Panc1 (cell line): ENCODE data around the gene FUT7. TPM values are rescaled to one million over a fixed set of nuclear protein-coding genes. Genes with fewer than 3 reads are reported as not detected.

ENCODE experiments used
- ATAC-seq: fragments of 200-7000 bp; cut with Tn5 transposase; 2 replicates; pipeline ENCODE4 v1.9.1; 2020; ENCODE audit warnings: mild to moderate bottlenecking, moderate library complexity
- BruUV-seq: library from RNA; stranded (reverse); fragments of 400-500 nt; replicated peaks from 2 replicates; lab custom pipeline; 2021; lab: Mats Ljungman, UMichigan
- CTCF ChIA-PET: fragments of 300-600 bp; sonication (Branson Sonifier 250); formaldehyde crosslinking; loops from one replicate; lab custom pipeline; 2022; ENCODE audit warnings: antibody characterized with exemption; lab: Charles Lee
- POLR2A ChIA-PET: fragments of 300-600 bp; sonication (Branson Sonifier 250); formaldehyde crosslinking; loops from one replicate; lab custom pipeline; 2022; ENCODE audit warnings: antibody characterized with exemption; lab: Charles Lee
- DNase-seq: peaks from one replicate; pipeline ENCODE4 v3.0.0-alpha.2; 2010; ENCODE audit warnings: low read depth, low spot score
- H3K27ac ChIP-seq: 2 replicates; pipeline ENCODE4 v1.5.1; 2011; ENCODE audit warnings: mild to moderate bottlenecking, low read length, inconsistent platforms
- H3K27me3 ChIP-seq: fragments of 200-500 bp; sonication (Bioruptor generic); 2 replicates; pipeline ENCODE4 v1.6.0; 2014; ENCODE audit warnings: low read length, inconsistent platforms; ENCODE audit not compliant: control insufficient read depth, insufficient read depth
- H3K36me3 ChIP-seq: fragments of 200-500 bp; sonication (Bioruptor generic); 2 replicates; pipeline ENCODE4 v1.5.1; 2014; ENCODE audit warnings: inconsistent platforms, mild to moderate bottlenecking, low read length, moderate library complexity; ENCODE audit not compliant: control insufficient read depth, insufficient read depth
- H3K4me1 ChIP-seq: 2 replicates; pipeline ENCODE4 v1.5.1; 2011; ENCODE audit warnings: inconsistent platforms, mild to moderate bottlenecking, low read length, moderate library complexity; ENCODE audit not compliant: control insufficient read depth, insufficient read depth
- H3K4me3 ChIP-seq, 2 experiments: 2 replicates each; pipeline ENCODE4 v1.5.1; 2011 to 2012; ENCODE audit warnings: low read depth in 2 of 2, low read length in 2 of 2, mild to moderate bottlenecking in 2 of 2, inconsistent platforms in 1 of 2, moderate library complexity in 1 of 2
- H3K9me3 ChIP-seq: fragments of 200-500 bp; sonication (Bioruptor generic); 2 replicates; pipeline ENCODE4 v1.5.1; 2014; ENCODE audit warnings: low read depth, mild to moderate bottlenecking, inconsistent platforms, low read length, moderate library complexity; ENCODE audit not compliant: control insufficient read depth, insufficient read depth
- CTCF ChIP-seq: fragments of 450-650 bp; IDR thresholded peaks from 2 replicates; pipeline ENCODE4 v1.5.1; 2017; ENCODE audit warnings: mild to moderate bottlenecking
- POLR2AphosphoS5 ChIP-seq: IDR thresholded peaks from 2 replicates; pipeline ENCODE4 v1.6.1; 2012; ENCODE audit warnings: mild to moderate bottlenecking, low read depth, low read length, moderate library complexity
- SIN3A ChIP-seq: IDR thresholded peaks from 2 replicates; pipeline ENCODE4 v1.6.1; 2012; ENCODE audit warnings: low read depth, mild to moderate bottlenecking, low read length, moderate library complexity, borderline replicate concordance; ENCODE audit not compliant: insufficient read depth
- TCF7L2 ChIP-seq: IDR thresholded peaks from 2 replicates; pipeline ENCODE4 v1.6.1; 2011; ENCODE audit warnings: mild to moderate bottlenecking, low read depth, low read length, inconsistent platforms
- in situ Hi-C: cut with HindIII; loops from 2 replicates; pipeline ENCODE4 v1.10.0; 2016; ENCODE audit warnings: low sequenced_read_pairs, low pct_unique_long_range_greater_than_20kb
- intact Hi-C: fragments of 100-400 bp; cut with micrococcal nuclease; formaldehyde crosslinking; loops from one replicate; pipeline ENCODE4 v1.10.0; 2022; ENCODE audit not compliant: unreplicated experiment
- total RNA-seq: library from RNA; stranded (reverse); gene quantifications from one replicate; pipeline ENCODE4 v1.2.1, GENCODE V29; 2021; ENCODE audit not compliant: unreplicated experiment
- TF ChIP-seq, protein P1 (sequence below), 2 experiments: IDR thresholded peaks; 2 replicates each; pipeline ENCODE4 v1.6.1; 2011 to 2012; ENCODE audit warnings: low read depth in 2 of 2, control low read depth in 1 of 2, low read length in 1 of 2, mild to moderate bottlenecking in 1 of 2, moderate library complexity in 1 of 2; ENCODE audit not compliant: insufficient read depth in 1 of 2

FUT7 gene
- total RNA-seq, 1 experiment from 2014 or later: not detected

GRCh38 chr9:136983167-136983566 lies 48.7 kb downstream of the FUT7 start:
- Histone ChIP-seq H3K36me3 (no peaks in the 10 kb centered on the region), H3K9me3 (no peaks in the 10 kb centered on the region), H3K4me1 (no peaks in the 10 kb centered on the region), H3K27me3 (no peaks in the 10 kb centered on the region), H3K4me3 (no peak overlapping the region), H3K27ac (no peak overlapping the region)
- TF ChIP-seq SIN3A: no peak
- TF ChIP-seq CTCF: no peak
- TF ChIP-seq POLR2AphosphoS5: no peak
- no peak for TF ChIP-seq TCF7L2
- TF ChIP-seq, protein P1, sequence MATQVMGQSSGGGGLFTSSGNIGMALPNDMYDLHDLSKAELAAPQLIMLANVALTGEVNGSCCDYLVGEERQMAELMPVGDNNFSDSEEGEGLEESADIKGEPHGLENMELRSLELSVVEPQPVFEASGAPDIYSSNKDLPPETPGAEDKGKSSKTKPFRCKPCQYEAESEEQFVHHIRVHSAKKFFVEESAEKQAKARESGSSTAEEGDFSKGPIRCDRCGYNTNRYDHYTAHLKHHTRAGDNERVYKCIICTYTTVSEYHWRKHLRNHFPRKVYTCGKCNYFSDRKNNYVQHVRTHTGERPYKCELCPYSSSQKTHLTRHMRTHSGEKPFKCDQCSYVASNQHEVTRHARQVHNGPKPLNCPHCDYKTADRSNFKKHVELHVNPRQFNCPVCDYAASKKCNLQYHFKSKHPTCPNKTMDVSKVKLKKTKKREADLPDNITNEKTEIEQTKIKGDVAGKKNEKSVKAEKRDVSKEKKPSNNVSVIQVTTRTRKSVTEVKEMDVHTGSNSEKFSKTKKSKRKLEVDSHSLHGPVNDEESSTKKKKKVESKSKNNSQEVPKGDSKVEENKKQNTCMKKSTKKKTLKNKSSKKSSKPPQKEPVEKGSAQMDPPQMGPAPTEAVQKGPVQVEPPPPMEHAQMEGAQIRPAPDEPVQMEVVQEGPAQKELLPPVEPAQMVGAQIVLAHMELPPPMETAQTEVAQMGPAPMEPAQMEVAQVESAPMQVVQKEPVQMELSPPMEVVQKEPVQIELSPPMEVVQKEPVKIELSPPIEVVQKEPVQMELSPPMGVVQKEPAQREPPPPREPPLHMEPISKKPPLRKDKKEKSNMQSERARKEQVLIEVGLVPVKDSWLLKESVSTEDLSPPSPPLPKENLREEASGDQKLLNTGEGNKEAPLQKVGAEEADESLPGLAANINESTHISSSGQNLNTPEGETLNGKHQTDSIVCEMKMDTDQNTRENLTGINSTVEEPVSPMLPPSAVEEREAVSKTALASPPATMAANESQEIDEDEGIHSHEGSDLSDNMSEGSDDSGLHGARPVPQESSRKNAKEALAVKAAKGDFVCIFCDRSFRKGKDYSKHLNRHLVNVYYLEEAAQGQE (IDR thresholded peaks at IDR 0.05; ENCODE audit: insufficient read depth in 1 of 2, low read depth in 2 of 2, low read length in 1 of 2): no peak
- in situ Hi-C loops (no loop called here), intact Hi-C loops (no loop called here)
- no TSS peak for BruUV-seq
- ATAC-seq (no peak), DNase-seq (no peak)
- CTCF ChIA-PET: no interaction called here
- POLR2A ChIA-PET: no interaction called here

GRCh38 chr9:136982232-136983051 lies 49.4 kb downstream of the FUT7 start, which contains the start of gene LCNL1:
LCNL1 (plus strand) TSS chr9:136982993; CDS start chr9:136983587, 594 bp downstream.
- H3K4me3 ChIP-seq: no peak within 1 kb of the TSS
- H3K4me1 ChIP-seq: no peaks in the 10 kb centered on the region
- H3K27me3 ChIP-seq: no peaks in the 10 kb centered on the region
- no peak within 1 kb of the TSS for H3K27ac ChIP-seq
- H3K36me3 ChIP-seq: no peaks in the 10 kb centered on the region
- in situ Hi-C loops: no loop called here
- H3K9me3 ChIP-seq: no peaks in the 10 kb centered on the region
- TF ChIP-seq, protein P1 (IDR thresholded peaks at IDR 0.05; ENCODE audit: insufficient read depth in 1 of 2, low read depth in 2 of 2, low read length in 1 of 2): no peak
- no peak for TF ChIP-seq SIN3A
- TF ChIP-seq TCF7L2: no peak
- no peak for TF ChIP-seq POLR2AphosphoS5
- TF ChIP-seq CTCF: no peak
- ATAC-seq (no peak), DNase-seq (no peak)
- POLR2A ChIA-PET: interaction anchor here (0.6 kb wide), 1 partner anchor 241 kb away, joined by 12 read pairs; no protein-coding TSS in a partner anchor
- CTCF ChIA-PET: interaction anchor here (0.7 kb wide), 1 partner anchor 104 kb away, joined by 5 read pairs; the partner anchor contains the start of gene MAN1B1
- BruUV-seq: no TSS peak
- intact Hi-C loops: no loop called here
